Gastroesophageal sphincter (tissue), 4 donors: ENCODE measurements around the gene ZFYVE9. TPM values are rescaled to one million over a fixed set of nuclear protein-coding genes. Genes with fewer than 3 reads are reported as not detected.
A peak's percentile ranks its signal among the peaks of the same experiment; 100 is the strongest.
"Not testable (repeated sequence)": the region's sequence is repeated elsewhere in the genome, so short reads cannot be mapped to it uniquely, and the experiment has no call there.

ENCODE experiments used
- ATAC-seq: fragments of 150-250 bp; one replicate; pipeline ENCODE4 v1.9.1; 2016; ENCODE audit warnings: mild to moderate bottlenecking, moderate library complexity
- H3K27ac ChIP-seq, 4 donors: fragments of 200-600 bp; sonication (generic) in 3 of 4; 1 replicate in 3 of 4; 2 replicates in 1 of 4; pipeline ENCODE4 v1.5.1; 2016 to 2019
- H3K27me3 ChIP-seq: fragments of 200-600 bp; sonication (generic); one replicate; pipeline ENCODE4 v1.5.1; 2019
- H3K36me3 ChIP-seq, 2 donors: fragments of 200-600 bp; sonication (generic); one replicate each; pipeline ENCODE4 v1.5.1; 2019; ENCODE audit warnings: control low read depth in 1 of 2
- H3K4me1 ChIP-seq, 3 donors: fragments of 200-600 bp; sonication (generic); 1 replicate in 2 of 3; 2 replicates in 1 of 3; pipeline ENCODE4 v1.5.1; 2016 to 2019; ENCODE audit warnings: control low read depth in 2 of 3
- H3K4me3 ChIP-seq, 2 donors: fragments of 200-600 bp; sonication (generic); one replicate each; pipeline ENCODE4 v1.5.1; 2019; ENCODE audit warnings: mild to moderate bottlenecking in 1 of 2, moderate library complexity in 1 of 2
- H3K9me3 ChIP-seq, 3 donors: fragments of 200-600 bp; sonication (generic); one replicate each; pipeline ENCODE4 v1.5.1; 2017 to 2019; ENCODE audit warnings: control low read depth in 2 of 3
- CTCF ChIP-seq, 4 experiments: fragments of 200-600 bp in 2 of 4; fragments of 450-650 bp in 2 of 4; sonication (generic) in 1 of 4; IDR thresholded peaks; one replicate each; pipeline ENCODE4 v1.5.1; 2017 to 2019; ENCODE audit warnings: antibody characterized with exemption in 4 of 4, mild to moderate bottlenecking in 2 of 4, moderate library complexity in 2 of 4
- EP300 ChIP-seq: sonication (generic); formaldehyde crosslinking; IDR thresholded peaks from one replicate; pipeline ENCODE4 v1.6.1; 2017; ENCODE audit warnings: antibody characterized with exemption, mild to moderate bottlenecking
- POLR2A ChIP-seq, 2 donors: fragments of 450-650 bp; IDR thresholded peaks; one replicate each; pipeline ENCODE4 v1.6.1; 2017; ENCODE audit warnings: antibody characterized with exemption in 2 of 2, mild to moderate bottlenecking in 2 of 2, moderate library complexity in 1 of 2
- POLR2AphosphoS5 ChIP-seq: sonication (generic); formaldehyde crosslinking; IDR thresholded peaks from one replicate; pipeline ENCODE4 v1.6.1; 2017; ENCODE audit warnings: antibody characterized with exemption
- WGBS, 2 donors: methylation state at CpG; one replicate each; pipeline ENCODE4 v1.1.5; 2018; ENCODE audit warnings: low coverage in 1 of 2; 5-methylcytosine and 5-hydroxymethylcytosine counted together
- total RNA-seq, 4 donors: library from RNA; depleted of rRNA; stranded (reverse); fragments of >200 nt; gene quantifications; one replicate each; pipeline ENCODE4 v1.1.0, GENCODE V29; 2016

ZFYVE9 gene
- total RNA-seq, 4 donors from 2014 or later: 36.4 to 79.9 (median 40.4) TPM

GRCh38 chr1:52367272-52367671 is 225.4 kb downstream of the ZFYVE9 start:
- Histone ChIP-seq H3K36me3 (peaks cover 0 to 21% of the 10 kb centered on the region in 2 donors), H3K4me3 (no peak overlapping the region), H3K27ac (no peak overlapping the region), H3K9me3 (no peaks in the 10 kb centered on the region), H3K27me3 (no peaks in the 10 kb centered on the region), H3K4me1 (peaks cover 0 to 39% (median 14%) of the 10 kb centered on the region in 3 donors)
- no peak for TF ChIP-seq POLR2AphosphoS5
- TF ChIP-seq EP300: no peak
- no peak for TF ChIP-seq POLR2A (IDR thresholded peaks at IDR 0.05)
- TF ChIP-seq CTCF (IDR thresholded peaks at IDR 0.05): no peak
- 86 to 100% methylated on average over 3 to 5 of the region's 5 CpGs for WGBS, 2 donors
- no peak for ATAC-seq

- TF ChIP-seq POLR2A (IDR thresholded peaks at IDR 0.05) (no peak), CTCF (IDR thresholded peaks at IDR 0.05) (peak in 2 of 4 experiments; percentile 11 to 30)
- WGBS, 2 donors: 0 to 5% methylated on average over 9 to 11 of the region's 51 CpGs
- Histone ChIP-seq H3K27ac (peak overlapping the region in 3 of 4 donors; percentile 43 to 62 (median 50)), H3K4me1 (peaks cover 0 to 31% (median 14%) of the 10 kb centered on the region in 3 donors), H3K36me3 (peaks cover 0 to 9% of the 10 kb centered on the region in 2 donors), H3K27me3 (no peaks in the 10 kb centered on the region), H3K9me3 (no peaks in the 10 kb centered on the region), H3K4me3 (peak overlapping the region; percentile 25 to 49)
- no peak for ATAC-seq
These were observed 226.7 kb downstream of the ZFYVE9 start for GRCh38 chr1:52368383-52369172.

- not testable (repeated sequence) for ATAC-seq, H3K9me3 ChIP-seq, H3K36me3 ChIP-seq, H3K4me3 ChIP-seq, H3K27ac ChIP-seq, H3K27me3 ChIP-seq
- H3K4me1 ChIP-seq: peaks cover 0 to 18% (median 7%) of the 10 kb centered on the region in 3 donors
- 55% methylated on average over 1 of the region's 1 CpG; no CpG with 5 or more reads in 1 of the 2 donors for WGBS, 2 donors
These were observed 228.0 kb downstream of the ZFYVE9 start for GRCh38 chr1:52369851-52370250.

GRCh38 chr1:52385376-52385775 is 243.5 kb downstream of the ZFYVE9 start:
- TF ChIP-seq EP300: no peak
- no peak for TF ChIP-seq POLR2AphosphoS5
- TF ChIP-seq CTCF (IDR thresholded peaks at IDR 0.05): no peak
- no peak for TF ChIP-seq POLR2A (IDR thresholded peaks at IDR 0.05)
- Histone ChIP-seq H3K4me1 (no peaks in the 10 kb centered on the region), H3K27ac (no peak overlapping the region), H3K9me3 (no peaks in the 10 kb centered on the region), H3K27me3 (no peaks in the 10 kb centered on the region), H3K36me3 (no peaks in the 10 kb centered on the region), H3K4me3 (no peak overlapping the region)
- ATAC-seq: no peak
- 88 to 93% methylated on average over 1 to 3 of the region's 3 CpGs for WGBS, 2 donors

- no peak overlapping the region for H3K27ac ChIP-seq
- H3K9me3 ChIP-seq: no peaks in the 10 kb centered on the region
- H3K4me1 ChIP-seq: no peaks in the 10 kb centered on the region
- no peaks in the 10 kb centered on the region for H3K36me3 ChIP-seq
- 83% methylated on average over 1 to 3 of the region's 5 CpGs for WGBS, 2 donors
- H3K27me3 ChIP-seq: no peaks in the 10 kb centered on the region
- H3K4me3 ChIP-seq: no peak overlapping the region
- no peak for TF ChIP-seq POLR2AphosphoS5
- TF ChIP-seq EP300: no peak
- no peak for TF ChIP-seq POLR2A (IDR thresholded peaks at IDR 0.05)
- no peak for TF ChIP-seq CTCF (IDR thresholded peaks at IDR 0.05)
- ATAC-seq: no peak
These were observed 244.6 kb downstream of the ZFYVE9 start for GRCh38 chr1:52386458-52386857.
